ENCODE data around the gene CELF2.

CELF2 gene

GRCh38 chr10:11023009-11023953 lies 5.6 kb downstream of the CELF2 start:
- DNase-seq (ENCODE audit: low read depth, low spot score), result no peak

- no peak for DNase-seq (ENCODE audit: low read depth, low spot score)
These were observed 6.9 kb downstream of the CELF2 start for GRCh38 chr10:11024596-11024995.

- DNase-seq (ENCODE audit: low read depth, low spot score), result no peak
These were observed 8.3 kb downstream of the CELF2 start for GRCh38 chr10:11025978-11026377.

GRCh38 chr10:11026773-11027172 lies 9.1 kb downstream of the CELF2 start:
- no peak for DNase-seq (ENCODE audit: low read depth, low spot score)

GRCh38 chr10:11034762-11035161 lies 17.1 kb downstream of the CELF2 start:
- no peak for DNase-seq (ENCODE audit: low read depth, low spot score)

GRCh38 chr10:11035301-11035991 lies 17.8 kb downstream of the CELF2 start:
- DNase-seq (ENCODE audit: low read depth, low spot score), result no peak

GRCh38 chr10:11036424-11037011 lies 18.8 kb downstream of the CELF2 start:
- DNase-seq (ENCODE audit: low read depth, low spot score), result peak; percentile 17

GRCh38 chr10:11037991-11038390 lies 20.3 kb downstream of the CELF2 start:
- no peak for DNase-seq (ENCODE audit: low read depth, low spot score)

- DNase-seq (ENCODE audit: low read depth, low spot score), result no peak
These were observed 24.7 kb downstream of the CELF2 start for GRCh38 chr10:11042357-11042756.

- DNase-seq (ENCODE audit: low read depth, low spot score), result no peak
These were observed 25.4 kb downstream of the CELF2 start for GRCh38 chr10:11043039-11043438.

- DNase-seq (ENCODE audit: low read depth, low spot score), result no peak
These were observed 25.9 kb downstream of the CELF2 start for GRCh38 chr10:11043446-11044127.

- DNase-seq (ENCODE audit: low read depth, low spot score), result no peak
These were observed 27.8 kb downstream of the CELF2 start for GRCh38 chr10:11045487-11045886.

- DNase-seq (ENCODE audit: low read depth, low spot score), result no peak
These were observed 28.5 kb downstream of the CELF2 start for GRCh38 chr10:11045995-11046775.

- DNase-seq (ENCODE audit: low read depth, low spot score), result no peak
These were observed 29.1 kb downstream of the CELF2 start for GRCh38 chr10:11046776-11047160.

GRCh38 chr10:11048707-11049278 lies 31.1 kb downstream of the CELF2 start:
- DNase-seq (ENCODE audit: low read depth, low spot score), result no peak

- DNase-seq (ENCODE audit: low read depth, low spot score), result no peak
These were observed 32.1 kb downstream of the CELF2 start for GRCh38 chr10:11049806-11050205.

- DNase-seq (ENCODE audit: low read depth, low spot score), result no peak
These were observed 32.9 kb downstream of the CELF2 start for GRCh38 chr10:11050301-11051287.

- DNase-seq (ENCODE audit: low read depth, low spot score), result no peak
These were observed 39.3 kb downstream of the CELF2 start for GRCh38 chr10:11057018-11057417.

- no peak for DNase-seq (ENCODE audit: low read depth, low spot score)
These were observed 39.8 kb downstream of the CELF2 start for GRCh38 chr10:11057448-11057847.

GRCh38 chr10:11057994-11058393 lies 40.3 kb downstream of the CELF2 start:
- DNase-seq (ENCODE audit: low read depth, low spot score), result no peak

Data from brain pericyte (primary cell).